Left cardiac atrium (tissue), 4 donors: ENCODE results near the gene NAPEPLD. TPM values are rescaled to one million over a fixed set of nuclear protein-coding genes. Genes with fewer than 3 reads are reported as not detected.
"Not testable (repeated sequence)": the region's sequence is repeated elsewhere in the genome, so short reads cannot be mapped to it uniquely, and the experiment has no call there.

Source experiments
- ATAC-seq, 2 donors: fragments of 200-7000 bp; cut with Tn5 transposase; one replicate each; pipeline ENCODE4 v1.9.1; 2020; ENCODE audit warnings: mild to moderate bottlenecking in 2 of 2, moderate library complexity in 2 of 2
- DNase-seq: peaks from one replicate; pipeline ENCODE4 v3.0.0-alpha.2; 2020
- intact Hi-C, 2 donors: fragments of 100-400 bp; cut with DNase I; formaldehyde crosslinking; loops; one replicate each; pipeline versions ENCODE4 v1.14.1 to v1.15.1; 2022 to 2023
- total RNA-seq, 2 donors: library from RNA; stranded (reverse); fragmentation: NEBNext Ultra II Directional; extraction: Animal tissue kit (Norgen Biotek cat#: 25700); gene quantifications; one replicate each; pipeline ENCODE4 v1.2.1, GENCODE V29; 2021
- donor health status: DM: no; HTN: yes; CAD: no.
- donor health status: DM: no; HTN: yes; CAD: no; lungs with severe emphysema.
- donor health status: DM: yes; HTN: yes; CAD: no.
- donor health status: Dilated cardiomyopathy.

The NAPEPLD gene
- total RNA-seq, 2 donors from 2014 or later = 5.3 to 9.7 TPM

DNA sequence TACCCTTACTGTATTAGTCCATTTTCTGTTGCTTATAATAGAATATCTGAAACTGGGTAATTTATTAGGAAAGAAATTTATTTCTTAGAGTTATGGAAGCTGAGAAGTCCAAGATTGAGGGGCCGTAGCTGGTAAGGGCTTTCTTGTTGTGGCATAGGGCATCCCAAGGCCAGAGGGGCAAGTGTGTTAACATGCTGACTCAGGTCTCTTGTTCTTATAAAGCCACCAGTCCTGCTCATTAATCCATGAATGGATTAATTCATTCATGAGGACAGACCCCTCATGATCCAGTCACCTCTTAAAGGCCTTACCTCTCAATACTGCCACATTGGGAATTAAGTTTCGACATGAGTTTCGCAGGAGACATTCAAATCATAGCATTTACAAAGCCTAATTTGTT is 71.6 kb downstream of the NAPEPLD start:
- intact Hi-C loops = no loop called here
- no peak for DNase-seq
- no peak for ATAC-seq

DNA sequence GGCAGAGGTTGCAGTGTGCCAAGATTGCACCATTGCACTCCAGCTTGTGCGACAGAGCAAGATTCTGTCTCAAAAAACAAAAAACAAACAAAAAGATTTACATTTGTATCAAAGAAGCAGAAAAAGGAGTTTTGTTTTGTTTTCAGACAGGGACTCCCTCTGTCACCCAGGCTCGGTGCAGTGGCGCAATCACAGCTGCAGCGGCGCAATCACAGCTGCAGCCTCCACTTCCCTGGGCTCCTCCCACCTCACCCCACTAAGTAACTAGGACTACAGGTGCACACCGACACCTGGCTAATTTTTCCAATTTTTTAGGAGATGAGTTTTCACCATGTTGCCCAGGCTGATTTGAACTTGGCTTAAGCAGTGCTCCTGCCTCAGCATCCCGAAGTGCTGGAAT is 72.1 kb downstream of the NAPEPLD start:
- intact Hi-C loops = no loop called here
- no peak for DNase-seq

DNA sequence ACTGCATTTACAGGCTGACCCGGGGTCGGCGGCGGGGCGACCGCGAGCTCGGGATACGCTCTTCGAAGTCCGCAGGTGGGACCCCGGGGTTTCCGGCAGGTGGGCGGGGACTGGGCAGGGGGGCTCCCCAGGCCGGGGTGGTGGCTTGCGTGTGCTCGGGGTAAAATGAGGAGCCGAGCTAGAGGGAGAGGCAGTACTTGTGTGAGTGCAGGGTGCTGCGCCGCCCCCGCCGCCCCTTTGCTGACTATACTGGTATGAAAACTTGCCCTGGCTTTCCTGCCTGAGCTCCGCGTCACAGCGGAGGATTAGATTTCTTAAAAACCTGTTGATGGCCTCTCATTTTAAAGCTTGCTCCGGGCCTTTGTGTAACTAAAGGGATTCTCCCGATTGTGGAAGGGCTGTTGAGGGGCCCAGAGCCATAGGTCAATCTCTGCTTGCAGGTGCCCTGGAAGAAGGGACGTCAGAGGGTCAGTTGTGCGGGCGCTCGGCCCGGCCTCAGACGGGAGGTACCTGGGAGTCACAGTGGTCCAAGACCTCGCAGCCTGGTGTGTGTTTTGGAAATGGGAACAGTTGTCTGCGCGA is 73.5 kb downstream of the NAPEPLD start:
- ATAC-seq (peak; percentile 22 to 28), DNase-seq (peak; percentile 65)
- intact Hi-C loops = no loop called here

More for the DNA sequence above, 72.1 kb downstream of the NAPEPLD start:
- no peak for ATAC-seq

DNA sequence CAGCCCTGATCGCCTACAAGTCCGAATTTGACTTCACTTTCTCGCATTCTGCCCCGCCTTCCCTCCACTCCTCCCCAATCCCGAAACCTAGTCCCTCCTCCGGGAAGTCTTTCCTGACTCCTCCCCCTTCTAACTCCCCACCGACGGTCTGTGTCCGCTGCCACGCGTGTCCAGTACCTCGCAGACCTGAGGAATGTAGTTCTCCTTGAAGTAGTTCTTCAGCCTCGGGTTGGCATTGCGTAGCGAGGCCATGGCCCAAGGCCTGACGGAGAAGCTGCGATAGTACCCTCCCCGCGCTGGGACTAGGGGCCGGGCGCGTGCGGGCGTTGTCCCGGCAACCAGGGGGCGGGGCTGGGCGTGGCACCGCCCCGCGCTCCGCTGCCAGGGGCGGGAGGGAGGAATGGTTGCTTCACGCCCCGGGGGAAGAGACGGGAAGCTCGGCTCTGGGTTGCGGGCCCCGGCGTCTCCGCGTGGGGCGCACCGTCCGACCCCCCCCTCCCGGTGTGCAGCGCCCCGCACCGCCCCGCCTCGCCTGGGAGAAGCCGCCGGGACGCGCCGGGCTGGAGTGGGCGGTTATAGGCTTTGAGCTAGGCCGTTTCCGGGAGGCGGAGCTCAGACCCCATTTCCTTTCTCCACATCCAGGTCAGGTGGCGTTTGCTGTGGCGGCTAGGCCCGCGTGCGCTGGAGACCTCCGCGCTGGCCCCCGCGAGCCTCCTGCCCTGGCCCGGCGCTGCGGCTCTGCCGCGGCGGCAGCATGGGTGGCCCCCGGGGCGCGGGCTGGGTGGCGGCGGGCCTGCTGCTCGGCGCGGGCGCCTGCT is 74.2 kb downstream of the NAPEPLD start, which contains the start of the genes ARMC10 and FBXL13:
Gene ARMC10, plus strand, starts transcription at position 622 of the 818 bp plus-strand sequence. Its CDS starts 133 bp downstream, at position 755.
Gene FBXL13, minus strand, starts transcription at position 278 of the 818 bp plus-strand sequence.
- peak; percentile 93 for DNase-seq
- intact Hi-C loops = no loop called here
- ATAC-seq = peak; percentile 97

DNA sequence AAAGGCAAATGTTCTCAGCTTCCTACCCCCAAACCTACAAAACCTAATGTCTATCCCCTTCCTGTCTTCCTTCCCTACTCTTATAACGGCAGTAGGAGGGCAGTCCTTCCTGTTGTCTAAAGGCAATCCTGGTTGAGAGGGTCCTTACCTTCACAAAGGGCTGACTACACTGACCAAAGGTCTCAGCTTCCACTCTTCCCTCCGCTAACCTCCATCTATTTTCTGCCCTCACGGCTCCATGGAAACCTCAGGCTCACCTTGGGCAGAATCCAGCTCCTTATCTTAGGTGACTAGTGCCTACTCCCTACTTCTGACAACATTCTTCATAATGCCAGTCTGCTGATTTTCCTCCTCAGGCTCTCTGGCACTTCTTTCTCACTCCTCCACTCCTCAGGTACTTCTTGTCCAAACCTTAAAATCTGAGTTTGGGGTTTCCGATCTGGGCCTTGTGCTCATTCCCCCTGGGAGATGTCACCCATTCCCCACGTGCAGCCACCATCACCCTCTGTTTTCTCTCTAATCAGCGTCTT is 74.8 kb downstream of the NAPEPLD start:
- DNase-seq (no peak), ATAC-seq (peak in 1 of 2 donors; percentile 37)
- intact Hi-C loops = no loop called here

DNA sequence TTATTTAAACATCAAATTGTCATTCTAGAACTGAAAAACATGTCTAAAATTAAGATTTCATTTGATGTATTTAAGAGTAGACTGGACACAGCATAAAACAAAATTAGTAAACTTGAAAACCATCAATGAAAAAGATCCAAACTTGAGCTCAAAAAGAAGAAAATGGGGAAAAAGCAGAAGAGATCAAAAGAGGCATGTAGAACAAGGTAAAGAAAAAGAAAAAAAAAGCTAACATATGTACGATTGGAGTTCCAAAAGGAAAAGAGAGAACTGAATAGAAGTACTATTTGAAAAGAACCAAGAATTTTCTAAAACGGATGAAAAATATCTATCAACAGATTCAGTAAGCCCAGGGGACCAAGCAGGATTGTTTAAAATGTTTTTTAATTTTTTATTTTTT is 77.9 kb downstream of the NAPEPLD start:
- DNase-seq = no peak
- intact Hi-C loops = no loop called here
- no peak for ATAC-seq

DNA sequence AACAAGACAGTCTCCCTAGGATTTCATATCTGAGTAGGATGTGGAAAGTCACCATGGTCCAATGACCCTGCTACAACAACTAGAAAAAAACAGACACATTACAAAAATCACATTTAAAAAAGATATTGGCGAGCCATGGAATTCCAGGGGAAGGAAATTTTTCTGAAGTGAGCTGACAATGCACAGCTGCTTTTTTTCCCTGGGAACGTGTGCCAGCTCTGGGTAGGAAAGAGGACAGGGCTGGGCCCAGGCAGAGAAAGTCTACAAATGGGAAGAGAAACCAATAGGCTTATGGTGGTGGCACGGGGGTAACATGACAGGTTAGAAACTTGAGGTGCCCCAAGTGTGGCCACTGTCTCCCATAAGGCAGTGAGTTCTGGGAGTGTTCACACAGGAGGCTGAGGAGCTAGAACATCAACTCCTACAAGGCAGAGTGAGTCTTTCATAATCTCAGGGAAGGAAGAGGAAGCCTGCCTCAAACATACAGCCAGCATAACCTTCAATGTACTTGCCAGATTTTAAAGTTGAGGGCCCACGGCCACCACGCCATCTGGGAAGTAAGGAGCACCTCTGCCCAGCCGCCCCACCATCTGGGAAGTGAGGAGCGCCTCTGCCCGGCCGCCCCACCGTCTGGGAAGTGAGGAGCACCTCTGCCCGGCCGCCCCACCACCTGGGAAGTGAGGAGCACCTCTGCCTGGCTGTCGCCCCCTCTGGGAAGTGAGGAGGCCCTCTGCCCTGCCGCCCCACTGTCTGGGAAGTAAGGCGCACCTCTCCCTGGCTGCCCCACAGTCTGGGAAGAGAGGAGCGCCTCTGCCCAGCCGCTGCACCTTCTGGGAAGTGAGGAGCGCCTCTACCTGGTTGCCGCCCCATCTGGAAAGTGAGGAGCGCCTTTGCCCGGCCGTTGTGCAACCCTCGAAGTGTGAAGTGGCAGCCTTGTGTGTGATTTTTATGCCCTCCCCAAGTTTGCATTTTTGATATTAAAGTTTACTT is 80.2 kb downstream of the NAPEPLD start:
- DNase-seq (no peak), ATAC-seq (no peak)
- intact Hi-C loops = no loop called here

DNA sequence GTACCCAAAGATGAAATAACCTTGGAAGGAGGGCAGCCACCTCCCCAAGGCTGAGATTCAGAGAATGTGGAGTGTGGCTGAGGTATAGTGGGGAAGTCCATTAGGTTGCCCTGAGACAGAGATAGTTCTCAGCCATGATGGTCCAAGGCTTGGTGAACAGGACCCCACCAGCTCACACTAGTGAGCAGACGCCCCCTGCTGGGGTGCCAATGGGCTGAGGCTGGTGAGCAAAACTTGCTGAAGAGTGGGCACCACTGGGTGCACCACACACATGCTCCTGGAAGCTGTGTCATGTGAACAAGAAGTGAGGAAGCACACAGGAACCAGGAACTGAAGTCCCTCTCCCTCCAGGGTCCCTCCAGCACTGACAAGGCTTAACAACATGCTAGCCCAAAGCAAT is 83.2 kb downstream of the NAPEPLD start:
- DNase-seq (no peak), ATAC-seq (peak; percentile 32 to 50)
- intact Hi-C loops = no loop called here

DNA sequence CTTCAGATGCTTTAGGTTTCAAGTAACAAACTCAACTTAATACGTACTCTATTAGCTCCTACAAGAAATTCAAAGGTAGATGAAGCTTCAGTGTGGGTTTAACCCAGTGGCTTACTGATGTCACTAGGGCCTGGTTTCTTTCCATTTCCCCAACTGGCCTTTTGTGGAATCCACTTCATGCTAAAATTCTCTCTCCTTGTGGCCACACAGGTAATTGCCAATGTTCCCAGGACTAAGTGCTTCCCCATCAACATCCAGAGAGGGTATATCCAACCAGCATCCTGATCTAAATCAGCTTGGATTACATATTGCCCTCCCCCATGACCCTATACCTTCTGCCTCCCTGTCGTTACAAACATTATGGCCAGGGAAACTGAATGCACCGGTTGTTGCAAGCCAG is 85.0 kb downstream of the NAPEPLD start:
- DNase-seq (no peak), ATAC-seq (no peak)
- intact Hi-C loops = loop anchor here in 1 of 2 donors (5.0 kb wide), 1 partner anchor 307 kb away; no protein-coding TSS in a partner anchor

DNA sequence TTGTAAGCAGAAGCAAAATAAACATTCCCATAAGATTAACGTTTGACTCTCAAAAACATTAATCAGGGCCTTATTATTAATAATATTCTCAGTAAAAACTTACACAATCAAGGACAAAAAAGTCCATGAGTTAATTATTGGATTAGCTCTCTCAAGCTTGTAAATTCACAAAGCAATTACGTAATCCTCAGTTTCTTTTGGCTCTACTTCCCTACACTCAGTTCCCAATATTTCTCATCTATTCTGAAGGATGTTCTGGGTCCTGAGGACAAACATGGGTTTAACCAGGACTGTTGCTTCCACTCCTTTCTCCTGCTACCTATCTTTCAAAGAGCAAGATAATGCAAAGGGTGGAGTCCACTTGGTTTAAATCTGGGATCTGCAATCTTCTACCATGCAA is 89.4 kb downstream of the NAPEPLD start:
- intact Hi-C loops = no loop called here
- peak in 1 of 2 donors; percentile 37 for ATAC-seq

DNA sequence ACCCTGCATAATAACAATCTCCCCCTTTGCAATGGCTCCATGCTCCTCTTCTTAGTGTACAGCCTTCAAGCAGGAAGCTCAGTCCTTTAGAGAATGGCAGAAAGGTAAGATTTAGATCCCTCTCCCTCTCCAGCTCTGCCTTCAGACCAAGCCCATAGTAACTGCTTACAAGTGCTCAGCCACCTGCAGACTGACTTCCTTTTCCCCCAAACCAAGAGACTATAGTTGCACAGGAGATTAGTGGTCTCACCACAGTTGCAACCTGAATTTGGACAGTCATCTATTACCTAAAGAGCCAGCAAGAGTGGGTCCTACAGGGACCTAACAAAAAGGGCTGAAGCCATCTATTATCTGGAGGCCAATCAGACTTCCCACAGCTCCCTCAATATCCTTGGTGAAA is 90.8 kb downstream of the NAPEPLD start:
- ATAC-seq = no peak
- DNase-seq = no peak
- intact Hi-C loops = no loop called here

More for the DNA sequence above, 89.4 kb downstream of the NAPEPLD start:
- DNase-seq = no peak

DNA sequence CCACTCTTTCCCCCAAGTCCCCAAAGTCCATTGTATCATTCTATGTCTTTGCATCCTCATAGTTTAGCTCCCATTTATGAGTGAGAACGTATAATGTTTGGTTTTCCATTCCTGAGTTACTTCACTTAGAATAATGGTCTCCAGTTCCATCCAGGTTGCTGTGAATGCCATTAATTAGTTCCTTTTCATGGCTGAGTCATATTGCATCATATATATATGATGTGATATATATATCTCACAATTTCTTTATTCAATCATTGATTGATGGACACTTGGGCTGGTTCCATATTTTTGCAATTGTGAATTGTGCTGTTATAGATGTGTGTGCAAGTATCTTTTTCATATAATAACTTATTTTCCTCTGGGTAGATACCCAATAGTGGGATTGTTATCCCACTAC is 92.9 kb downstream of the NAPEPLD start:
- ATAC-seq, DNase-seq, intact Hi-C loops: not testable (repeated sequence)

DNA sequence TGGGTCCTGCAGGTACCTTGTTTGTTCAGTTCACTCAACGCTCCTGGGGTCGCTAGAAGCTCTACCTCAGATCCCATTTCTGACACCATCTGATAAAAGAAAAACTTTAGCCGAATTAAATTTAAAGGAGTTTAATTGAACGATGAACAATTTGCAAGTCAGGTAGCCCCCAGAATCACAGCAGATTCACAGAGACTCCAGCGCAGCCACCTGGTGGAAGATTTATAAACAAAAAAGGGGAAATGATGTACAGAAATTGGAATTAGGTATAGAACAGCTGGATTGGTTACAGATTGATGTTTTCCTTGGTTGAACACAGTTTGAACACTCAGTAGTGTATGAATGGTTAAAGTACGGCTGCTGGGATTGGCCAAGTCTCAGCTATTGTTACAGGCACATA is 97.4 kb downstream of the NAPEPLD start:
- intact Hi-C loops = no loop called here
- DNase-seq (no peak), ATAC-seq (no peak)

Other genes with a start within 250 kb of the NAPEPLD start
- 1 to 10 TPM; 2.5 to 5.9 TPM for gene LRRC17, start 236.1 kb downstream of the NAPEPLD start, total RNA-seq
- gene FBXL13, start 74.3 kb downstream of the NAPEPLD start, total RNA-seq = under 1 TPM; 0.65 to 0.68 TPM
- 10 to 100 TPM; 21.2 to 22.7 TPM for gene ARMC10, start 74.0 kb downstream of the NAPEPLD start, total RNA-seq
- 10 to 100 TPM; 49.2 to 55.9 TPM for gene PMPCB, start 148.3 kb upstream of the NAPEPLD start, total RNA-seq
- 10 to 100 TPM; 12.3 to 15.8 TPM for gene DNAJC2, start 195.7 kb upstream of the NAPEPLD start, total RNA-seq
- gene PSMC2, start 198.5 kb upstream of the NAPEPLD start, total RNA-seq = 100 to 1,000 TPM; 105 to 115 TPM